ENCODE data around the gene PTGIR.

- TF ChIP-seq CTCF (IDR thresholded peaks at IDR 0.05) (no peak), POLR2A (IDR thresholded peaks at IDR 0.05) (no peak)
Observed at GRCh38 chr19:46599716-46600373, 25.0 kb downstream of the PTGIR start.
